Activated T-helper 1 cell treated with Interleukin-2 at 50 U/mL for 16 hours (primary cell): Measurements from ENCODE around the gene COMMD9.

Experiments
- DNase-seq: peaks from one replicate; pipeline ENCODE4 v3.0.0-alpha.2; 2020; ENCODE audit warnings: low read depth

Gene COMMD9

GRCh38 chr11:36296884-36297543 lies 7.8 kb upstream of the COMMD9 start:
- DNase-seq: no peak

GRCh38 chr11:36295926-36296325 lies 6.7 kb upstream of the COMMD9 start, which contains the start of gene PRR5L:
TSS of gene PRR5L (plus strand) at chr11:36296288. CDS start at chr11:36401122, 104,834 bp downstream.
- DNase-seq: no peak

- no peak for DNase-seq
Observed at GRCh38 chr11:36292311-36292722, 3.1 kb upstream of the COMMD9 start.

- DNase-seq: no peak
Observed at GRCh38 chr11:36288442-36289225, 590 bp downstream of the COMMD9 start.

GRCh38 chr11:36282926-36283325 lies 6.3 kb downstream of the COMMD9 start:
- DNase-seq: no peak

GRCh38 chr11:36281850-36282249 lies 7.4 kb downstream of the COMMD9 start:
- DNase-seq: no peak

DNA sequence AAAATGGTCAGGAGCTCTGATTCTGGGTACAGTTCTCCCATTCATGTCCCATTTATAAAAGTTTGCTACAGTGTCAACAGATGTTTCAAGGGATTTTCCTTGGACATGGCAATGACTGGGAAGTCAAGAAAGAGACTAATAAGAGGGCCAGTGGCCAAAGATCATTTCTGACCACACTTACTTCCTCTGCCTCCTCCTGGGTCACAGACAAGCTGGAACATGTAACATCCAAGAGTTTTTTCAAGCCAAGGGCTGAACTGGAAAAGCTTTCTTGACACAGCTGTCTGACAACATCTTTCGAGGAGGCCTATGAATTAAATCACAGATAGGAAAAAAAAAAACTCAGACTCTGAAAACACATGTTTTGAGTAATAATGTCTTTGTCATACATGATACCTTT lies 8.7 kb downstream of the COMMD9 start:
- no peak for DNase-seq

GRCh38 chr11:36278531-36279282 lies 10.5 kb downstream of the COMMD9 start:
- no peak for DNase-seq

DNA sequence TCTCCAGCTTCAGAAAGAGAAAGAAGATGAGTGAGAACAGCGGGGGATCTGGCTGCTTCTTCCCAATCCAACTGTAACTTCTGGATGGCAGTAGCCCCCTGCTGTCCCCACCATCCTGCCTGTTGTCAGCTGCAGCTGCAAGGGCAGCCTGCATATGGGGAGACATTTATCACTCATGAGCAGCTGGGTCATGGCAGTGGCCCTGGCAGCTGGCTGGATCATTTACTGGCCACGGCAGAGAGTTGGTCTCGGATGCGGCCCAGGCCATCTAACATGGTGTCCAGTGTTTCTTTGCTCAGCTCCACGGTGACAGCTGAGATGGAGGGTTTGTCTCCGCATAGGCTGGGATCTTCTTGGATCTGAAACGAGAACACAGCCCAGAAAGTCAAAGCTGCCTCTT lies 14.8 kb downstream of the COMMD9 start:
- no peak for DNase-seq

DNA sequence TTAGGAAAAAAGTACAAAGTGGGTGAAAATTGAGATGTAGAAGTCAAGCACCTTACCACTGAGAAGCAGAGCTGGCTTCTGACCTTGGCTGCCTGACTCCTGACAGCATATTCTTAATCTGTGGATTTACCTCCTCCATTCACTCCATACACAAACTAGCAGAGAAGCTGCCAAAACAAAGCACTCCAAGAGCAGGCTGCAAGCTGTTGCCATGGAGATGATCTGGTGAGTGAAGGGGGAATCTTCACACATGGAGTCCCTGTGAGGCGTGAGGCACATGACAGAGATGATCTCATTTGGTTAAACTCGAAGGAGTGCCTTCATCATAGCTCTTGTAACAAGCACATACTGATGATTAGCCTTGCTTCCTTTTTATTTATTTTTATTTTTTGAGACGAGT lies 16.1 kb downstream of the COMMD9 start:
- DNase-seq: no peak

DNA sequence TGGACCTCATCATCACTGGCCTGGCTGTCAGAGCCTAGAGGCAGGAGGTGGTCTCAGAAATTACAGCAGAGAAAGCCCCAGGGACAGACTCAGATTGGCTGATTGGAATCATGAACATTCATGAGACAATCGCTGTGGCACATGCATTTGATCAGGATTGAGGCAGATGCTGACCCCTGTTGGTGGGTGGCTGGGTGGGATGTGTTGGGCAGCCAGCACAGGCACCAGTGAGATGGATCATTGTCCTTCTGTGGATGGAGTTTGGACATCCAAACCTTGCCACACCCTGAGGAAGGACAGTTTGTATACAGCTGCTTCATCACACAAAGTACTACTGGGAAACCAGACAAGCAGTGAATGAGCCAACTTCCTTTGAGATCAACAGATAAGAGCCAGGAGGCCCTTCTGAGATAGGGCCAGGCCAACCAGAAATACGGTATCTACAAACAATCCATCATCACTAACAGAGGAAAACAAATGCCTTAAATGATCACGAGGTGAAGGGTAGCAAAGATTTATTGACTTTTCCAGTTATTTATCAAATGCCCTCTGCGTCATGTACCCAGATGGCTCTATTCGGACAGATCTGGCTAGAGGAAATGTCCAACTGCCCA lies 17.3 kb downstream of the COMMD9 start:
- DNase-seq: no peak

GRCh38 chr11:36270701-36271100 lies 18.5 kb downstream of the COMMD9 start:
- no peak for DNase-seq

DNA sequence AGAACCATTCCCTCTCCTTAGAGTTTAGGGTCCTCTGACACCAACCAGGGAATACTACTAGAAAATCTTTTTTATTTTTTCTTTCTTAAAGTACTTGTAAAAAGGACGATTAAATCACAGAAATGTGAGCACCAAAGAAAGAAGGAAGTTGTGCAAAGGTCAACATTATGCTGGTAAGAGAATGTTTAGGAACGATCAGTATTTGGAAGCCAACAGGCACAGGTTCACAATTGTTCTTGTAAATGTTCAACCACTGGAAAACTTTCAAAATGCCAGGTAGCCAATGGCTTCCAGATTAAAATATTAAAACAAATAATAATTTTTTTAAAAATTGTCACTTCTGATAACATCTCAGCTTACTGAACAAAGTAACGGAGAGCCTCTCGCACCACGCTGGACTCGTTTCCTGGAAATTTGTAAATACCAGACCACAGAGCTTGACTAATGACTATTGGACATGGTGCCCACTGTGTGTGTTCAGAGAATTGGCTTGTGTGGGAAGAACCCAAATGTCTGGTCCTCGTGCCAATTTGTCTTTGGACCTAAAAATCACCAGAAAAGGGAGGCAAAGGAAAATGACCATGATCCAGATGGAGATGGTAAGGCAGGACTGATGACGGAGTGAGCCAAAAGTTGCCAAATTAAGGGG lies 20.8 kb downstream of the COMMD9 start:
- no peak for DNase-seq

- no peak for DNase-seq
Observed at GRCh38 chr11:36266767-36267166, 22.5 kb downstream of the COMMD9 start.

DNA sequence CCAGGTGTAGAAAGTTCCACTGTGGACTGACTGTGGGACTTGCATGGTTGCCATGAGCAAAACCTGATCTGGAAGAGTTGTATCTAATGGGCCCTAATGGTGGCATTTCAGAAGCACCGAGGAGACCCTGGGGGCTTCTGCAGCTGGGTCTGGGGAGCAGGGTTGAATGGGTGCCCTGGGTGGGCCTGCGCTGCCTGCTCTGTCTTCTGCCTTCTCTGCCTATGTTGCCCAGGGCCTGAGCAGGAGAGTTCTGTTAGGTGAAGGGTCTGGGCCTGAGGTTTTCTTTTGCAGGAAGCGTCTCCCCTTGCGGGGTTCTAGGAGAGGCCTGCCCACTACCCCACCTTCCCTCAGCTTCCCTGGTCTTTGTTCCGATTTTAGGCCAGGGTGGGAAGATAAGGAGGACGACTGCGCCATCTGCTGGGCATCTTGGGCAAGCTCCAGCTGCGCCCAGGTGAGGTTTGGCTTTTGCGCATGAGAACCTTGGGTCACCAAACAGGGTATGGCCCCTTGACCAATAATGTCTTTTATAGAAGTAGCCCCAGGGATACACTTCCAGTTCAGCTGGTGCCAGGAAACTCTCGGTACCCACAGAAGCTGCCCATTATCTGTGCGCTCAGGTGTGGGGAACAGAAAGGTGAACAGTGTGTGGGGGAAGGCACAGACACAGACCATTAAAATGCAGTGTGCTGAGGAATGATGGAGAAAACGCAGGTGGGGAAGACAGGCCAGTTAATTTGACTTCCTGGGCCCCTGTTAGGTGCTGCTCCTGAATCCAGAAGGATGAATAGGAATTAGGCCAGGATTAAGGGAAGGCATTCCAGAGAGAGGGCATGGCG lies 23.2 kb downstream of the COMMD9 start:
- DNase-seq: peak; percentile 5

- DNase-seq: no peak
Observed at GRCh38 chr11:36264973-36265344, 24.3 kb downstream of the COMMD9 start.

- DNase-seq: no peak
Observed at GRCh38 chr11:36264011-36264972, 24.9 kb downstream of the COMMD9 start.

- DNase-seq: no peak
Observed at GRCh38 chr11:36261094-36261493, 28.1 kb downstream of the COMMD9 start.

GRCh38 chr11:36258730-36259360 lies 30.4 kb downstream of the COMMD9 start:
- DNase-seq: no peak
